OCI-LY3 (cell line): ENCODE measurements around the gene SOAT1.

ENCODE experiments used
- H2AFZ ChIP-seq: fragments of 200-600, 300-600 bp; shearing (Covaris generic); 2 replicates; pipeline ENCODE4 v1.6.0; 2014; ENCODE audit warnings: antibody characterized with exemption, low read depth, low read length
- H3K27ac ChIP-seq: fragments of 200-600, 300-600 bp; sonication (generic); 2 replicates; pipeline ENCODE4 v1.5.1; 2014; ENCODE audit warnings: mild to moderate bottlenecking, low read length, moderate library complexity, mixed read lengths
- H3K27me3 ChIP-seq: fragments of 200-600, 300-600 bp; sonication (generic); 2 replicates; pipeline ENCODE4 v1.6.1; 2014; ENCODE audit warnings: low read depth, low read length, mixed read lengths
- H3K36me3 ChIP-seq: fragments of 200-600, 300-600 bp; sonication (generic); replicated peaks from 2 replicates; pipeline ENCODE3; 2014; ENCODE audit warnings: low read depth, low read length, mixed read lengths
- H3K4me1 ChIP-seq: fragments of 300-600, 200-600 bp; sonication (generic); 2 replicates; pipeline ENCODE4 v1.6.1; 2014; ENCODE audit warnings: low read length, mixed read lengths
- H3K4me2 ChIP-seq: fragments of 200-600, 300-600 bp; sonication (generic); 2 replicates; pipeline ENCODE4 v1.6.1; 2014; ENCODE audit warnings: low read length, mixed read lengths
- H3K4me3 ChIP-seq: fragments of 300-600, 200-600 bp; sonication (generic); 2 replicates; pipeline ENCODE4 v1.5.1; 2014; ENCODE audit warnings: antibody characterized with exemption, mild to moderate bottlenecking, low read length, moderate library complexity
- H3K79me2 ChIP-seq: fragments of 300-600, 200-600 bp; shearing (Covaris generic); 2 replicates; pipeline ENCODE4 v1.6.1; 2014; ENCODE audit warnings: mild to moderate bottlenecking, low read length, mixed read lengths
- H3K9ac ChIP-seq: fragments of 300-600, 200-600 bp; shearing (Covaris generic); 2 replicates; pipeline ENCODE4 v1.6.0; 2014; ENCODE audit warnings: mild to moderate bottlenecking, low read length, moderate library complexity
- H3K9me3 ChIP-seq: fragments of 200-600, 300-600 bp; shearing (Covaris generic); 2 replicates; pipeline ENCODE4 v1.6.1; 2014; ENCODE audit warnings: low read length, mixed read lengths; ENCODE audit not compliant: insufficient read depth
- H4K20me1 ChIP-seq: fragments of 200-600, 300-600 bp; sonication (generic); 2 replicates; pipeline ENCODE4 v1.6.1; 2016; ENCODE audit warnings: low read length, mixed read lengths; ENCODE audit not compliant: insufficient read depth
- CTCF ChIP-seq: fragments of 200-600, 300-600 bp; sonication (generic); IDR thresholded peaks from 2 replicates; pipeline ENCODE4 v1.5.1; 2014; ENCODE audit warnings: antibody characterized with exemption, low read length, low read depth
- EZH2phosphoT487 ChIP-seq: fragments of 200-600 bp; shearing (Covaris generic); IDR thresholded peaks from 2 replicates; pipeline ENCODE4 v1.6.1; 2018; ENCODE audit warnings: antibody characterized with exemption, mixed run types, low read depth

The SOAT1 gene

GRCh38 chr1:179321533-179322216 lies 28.1 kb downstream of the SOAT1 start:
- Histone ChIP-seq H3K4me2 (no peak overlapping the region), H3K9me3 (no peaks in the 10 kb centered on the region), H3K79me2 (no peaks in the 10 kb centered on the region), H3K4me1 (peaks cover 21% of the 10 kb centered on the region), H3K36me3 (peaks cover 9% of the 10 kb centered on the region), H3K27ac (no peak overlapping the region), H3K4me3 (no peak overlapping the region), H4K20me1 (no peaks in the 10 kb centered on the region), H3K9ac (no peak overlapping the region), H3K27me3 (no peaks in the 10 kb centered on the region), H2AFZ (no peak overlapping the region)
- TF ChIP-seq EZH2phosphoT487 (no peak), CTCF (no peak)

- TF ChIP-seq CTCF, result no peak
- no peak for TF ChIP-seq EZH2phosphoT487
- no peaks in the 10 kb centered on the region for H3K27me3 ChIP-seq
- H4K20me1 ChIP-seq, result no peaks in the 10 kb centered on the region
- no peak overlapping the region for H3K9ac ChIP-seq
- H3K79me2 ChIP-seq, result no peaks in the 10 kb centered on the region
- no peak overlapping the region for H3K4me2 ChIP-seq
- no peak overlapping the region for H2AFZ ChIP-seq
- peaks cover 13% of the 10 kb centered on the region for H3K4me1 ChIP-seq
- peaks cover 8% of the 10 kb centered on the region for H3K36me3 ChIP-seq
- no peak overlapping the region for H3K4me3 ChIP-seq
- H3K9me3 ChIP-seq, result no peaks in the 10 kb centered on the region
- H3K27ac ChIP-seq, result no peak overlapping the region
Observed at GRCh38 chr1:179322557-179322956, 29.0 kb downstream of the SOAT1 start.

GRCh38 chr1:179323436-179323835 lies 29.8 kb downstream of the SOAT1 start:
- Histone ChIP-seq H3K9me3 (no peaks in the 10 kb centered on the region), H3K79me2 (no peaks in the 10 kb centered on the region), H3K27ac (no peak overlapping the region), H4K20me1 (no peaks in the 10 kb centered on the region), H3K27me3 (no peaks in the 10 kb centered on the region), H3K4me2 (no peak overlapping the region), H3K4me1 (peaks cover 4% of the 10 kb centered on the region), H2AFZ (no peak overlapping the region), H3K9ac (no peak overlapping the region), H3K4me3 (no peak overlapping the region), H3K36me3 (peaks cover 8% of the 10 kb centered on the region)
- TF ChIP-seq EZH2phosphoT487 (no peak), CTCF (no peak)

- Histone ChIP-seq H3K36me3 (peaks cover 20% of the 10 kb centered on the region), H3K4me1 (no peaks in the 10 kb centered on the region), H3K4me2 (no peak overlapping the region), H3K27ac (no peak overlapping the region), H2AFZ (no peak overlapping the region), H3K27me3 (no peaks in the 10 kb centered on the region), H3K9ac (no peak overlapping the region), H3K4me3 (no peak overlapping the region), H3K9me3 (peaks cover 10% of the 10 kb centered on the region; the same call in 1 of the 2 replicates), H4K20me1 (no peaks in the 10 kb centered on the region), H3K79me2 (no peaks in the 10 kb centered on the region)
- TF ChIP-seq CTCF, result no peak
- no peak for TF ChIP-seq EZH2phosphoT487
Observed at GRCh38 chr1:179325836-179326235, 32.2 kb downstream of the SOAT1 start.
